ENCODE data around the gene DPP4. TPM values are rescaled to one million over a fixed set of nuclear protein-coding genes. Genes with fewer than 3 reads are reported as not detected.

The DPP4 gene
- total and polyA plus RNA-seq, 4 donors: 7.2 to 51.6 (median 21.3) TPM

GRCh38 chr2:162072181-162072702 lies 1.8 kb downstream of the DPP4 start:
- TF ChIP-seq, protein P1, sequence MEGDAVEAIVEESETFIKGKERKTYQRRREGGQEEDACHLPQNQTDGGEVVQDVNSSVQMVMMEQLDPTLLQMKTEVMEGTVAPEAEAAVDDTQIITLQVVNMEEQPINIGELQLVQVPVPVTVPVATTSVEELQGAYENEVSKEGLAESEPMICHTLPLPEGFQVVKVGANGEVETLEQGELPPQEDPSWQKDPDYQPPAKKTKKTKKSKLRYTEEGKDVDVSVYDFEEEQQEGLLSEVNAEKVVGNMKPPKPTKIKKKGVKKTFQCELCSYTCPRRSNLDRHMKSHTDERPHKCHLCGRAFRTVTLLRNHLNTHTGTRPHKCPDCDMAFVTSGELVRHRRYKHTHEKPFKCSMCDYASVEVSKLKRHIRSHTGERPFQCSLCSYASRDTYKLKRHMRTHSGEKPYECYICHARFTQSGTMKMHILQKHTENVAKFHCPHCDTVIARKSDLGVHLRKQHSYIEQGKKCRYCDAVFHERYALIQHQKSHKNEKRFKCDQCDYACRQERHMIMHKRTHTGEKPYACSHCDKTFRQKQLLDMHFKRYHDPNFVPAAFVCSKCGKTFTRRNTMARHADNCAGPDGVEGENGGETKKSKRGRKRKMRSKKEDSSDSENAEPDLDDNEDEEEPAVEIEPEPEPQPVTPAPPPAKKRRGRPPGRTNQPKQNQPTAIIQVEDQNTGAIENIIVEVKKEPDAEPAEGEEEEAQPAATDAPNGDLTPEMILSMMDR (IDR thresholded peaks at IDR 0.05; ENCODE audit: control extremely low read depth, extremely low read depth): no peak
- ATAC-seq (ENCODE audit: insufficient read depth, low FRiP score) (peak; percentile 27), DNase-seq (peak in 2 of 3 donors; percentile 37 to 50)
- Histone ChIP-seq H3K9ac (ENCODE audit: insufficient read depth in 1 of 2, low read length in 2 of 2) (no peak overlapping the region), H3K27ac (ENCODE audit: low read depth in 1 of 2, low read length in 1 of 2) (no peak overlapping the region), H3K36me3 (ENCODE audit: control insufficient read depth in 4 of 4, insufficient read depth in 4 of 4, low read length in 4 of 4) (no peaks in the 10 kb centered on the region), H3K9me3 (ENCODE audit: control insufficient read depth in 4 of 4, insufficient read depth in 3 of 4, low read length in 3 of 4) (peaks cover 0 to 2% (median 0%) of the 10 kb centered on the region in 4 donors), H3K4me3 (no peak overlapping the region), H3K4me1 (ENCODE audit: control insufficient read depth in 5 of 5, insufficient read depth in 5 of 5, low read length in 5 of 5) (peaks cover 3 to 22% (median 7%) of the 10 kb centered on the region in 5 donors), H3K27me3 (ENCODE audit: control insufficient read depth in 3 of 3, insufficient read depth in 3 of 3, low read length in 2 of 3) (peaks cover 0 to 2% (median 0%) of the 10 kb centered on the region in 3 donors)

GRCh38 chr2:162071001-162071400 lies 3.0 kb downstream of the DPP4 start:
- Histone ChIP-seq H3K4me3 (no peak overlapping the region), H3K36me3 (ENCODE audit: control insufficient read depth in 4 of 4, insufficient read depth in 4 of 4, low read length in 4 of 4) (peaks cover 0 to 2% (median 0%) of the 10 kb centered on the region in 4 donors)

DNA sequence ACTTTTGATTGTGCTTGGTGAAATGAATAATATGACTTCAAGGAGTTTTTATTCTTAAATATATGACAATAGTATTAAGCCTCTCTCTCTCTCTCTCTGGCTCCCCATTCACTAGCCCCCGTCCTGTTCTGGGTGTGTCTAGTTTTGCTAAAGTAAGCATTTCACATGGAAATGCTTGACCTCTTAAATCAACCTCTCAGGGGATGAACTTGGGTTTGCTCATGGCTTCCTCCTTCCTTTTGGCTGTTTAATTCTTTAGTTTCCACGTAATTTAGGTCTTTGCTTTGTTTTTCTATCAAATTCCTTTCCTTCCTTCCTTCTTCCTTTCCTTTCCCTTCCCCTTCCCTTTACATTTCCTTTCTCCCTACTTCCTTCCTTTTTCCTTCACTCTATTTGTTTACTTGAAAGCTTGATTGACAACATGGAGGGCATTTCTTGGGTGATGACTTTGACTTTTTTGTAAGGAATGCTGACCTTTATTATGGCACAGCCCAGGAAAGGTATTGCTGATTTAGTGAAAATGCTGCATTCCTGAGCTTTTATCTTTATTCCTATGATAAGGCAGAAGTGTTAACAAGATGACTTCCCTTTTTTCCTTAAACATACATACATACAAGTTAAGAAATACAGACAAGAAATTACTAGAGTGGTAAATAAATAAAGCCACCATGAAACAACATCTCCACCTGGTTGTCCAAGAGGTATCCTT lies 3.6 kb downstream of the DPP4 start:
- no peaks in the 10 kb centered on the region for H3K27me3 ChIP-seq (ENCODE audit: control insufficient read depth in 3 of 3, insufficient read depth in 3 of 3, low read length in 2 of 3)
- ATAC-seq (ENCODE audit: insufficient read depth, low FRiP score): no peak
- peaks cover 0 to 2% (median 0%) of the 10 kb centered on the region in 4 donors for H3K36me3 ChIP-seq (ENCODE audit: control insufficient read depth in 4 of 4, insufficient read depth in 4 of 4, low read length in 4 of 4)
- no peak for DNase-seq
- peaks cover 0 to 2% (median 0%) of the 10 kb centered on the region in 4 donors for H3K9me3 ChIP-seq (ENCODE audit: control insufficient read depth in 4 of 4, insufficient read depth in 3 of 4, low read length in 3 of 4)
- peaks cover 3 to 22% (median 7%) of the 10 kb centered on the region in 5 donors for H3K4me1 ChIP-seq (ENCODE audit: control insufficient read depth in 5 of 5, insufficient read depth in 5 of 5, low read length in 5 of 5)
- 37 to 60% methylated on average over 2 of the region's 2 CpGs for WGBS, 2 donors
- TF ChIP-seq, protein P1 (IDR thresholded peaks at IDR 0.05; ENCODE audit: control extremely low read depth, extremely low read depth): no peak
- no peak overlapping the region for H3K4me3 ChIP-seq
- no peak overlapping the region for H3K9ac ChIP-seq (ENCODE audit: insufficient read depth in 1 of 2, low read length in 2 of 2)
- H3K27ac ChIP-seq (ENCODE audit: low read depth in 1 of 2, low read length in 1 of 2): no peak overlapping the region

More at GRCh38 chr2:162071001-162071400, 3.0 kb downstream of the DPP4 start:
- WGBS, 2 donors: 86 to 87% methylated on average over 2 of the region's 2 CpGs
- peaks cover 0 to 1% (median 0%) of the 10 kb centered on the region in 3 donors for H3K27me3 ChIP-seq (ENCODE audit: control insufficient read depth in 3 of 3, insufficient read depth in 3 of 3, low read length in 2 of 3)
- DNase-seq (no peak), ATAC-seq (ENCODE audit: insufficient read depth, low FRiP score) (no peak)
- H3K27ac ChIP-seq (ENCODE audit: low read depth in 1 of 2, low read length in 1 of 2): peak overlapping the region in 1 of 2 donors; percentile 28
- TF ChIP-seq, protein P1 (IDR thresholded peaks at IDR 0.05; ENCODE audit: control extremely low read depth, extremely low read depth): no peak
- H3K9me3 ChIP-seq (ENCODE audit: control insufficient read depth in 4 of 4, insufficient read depth in 3 of 4, low read length in 3 of 4): peaks cover 0 to 2% (median 0%) of the 10 kb centered on the region in 4 donors
- peaks cover 3 to 22% (median 7%) of the 10 kb centered on the region in 5 donors for H3K4me1 ChIP-seq (ENCODE audit: control insufficient read depth in 5 of 5, insufficient read depth in 5 of 5, low read length in 5 of 5)
- H3K9ac ChIP-seq (ENCODE audit: insufficient read depth in 1 of 2, low read length in 2 of 2): no peak overlapping the region

All from lung (tissue), 12 donors.